CD4-positive, alpha-beta memory T cell (primary cell): ENCODE measurements around the gene HOXD12. TPM values are rescaled to one million over a fixed set of nuclear protein-coding genes. Genes with fewer than 3 reads are reported as not detected.

Experiments used
- CTCF ChIA-PET: fragments of 350-600 bp; sonication (Branson Sonifier 250); formaldehyde crosslinking; loops from one replicate; lab custom pipeline; 2021; ENCODE audit warnings: inconsistent platforms; ENCODE audit not compliant: partially characterized antibody; lab: Charles Lee
- POLR2A ChIA-PET: fragments of 350-600 bp; sonication (Branson Sonifier 250); formaldehyde crosslinking; loops from one replicate; lab custom pipeline; 2021; ENCODE audit not compliant: partially characterized antibody; lab: Charles Lee
- DNase-seq, 5 donors: peaks; one replicate each; pipeline versions ENCODE4 v3.0.0 to v3.0.0-alpha.2; 2020 to 2022; ENCODE audit warnings: mixed read lengths in 1 of 5
- H3K27ac ChIP-seq: one replicate; pipeline ENCODE4 v1.7.0; 2013; ENCODE audit warnings: low read depth, low read length
- H3K27me3 ChIP-seq: 2 replicates; pipeline ENCODE4 v1.7.0; 2013; ENCODE audit warnings: mild to moderate bottlenecking, low read length, moderate library complexity; ENCODE audit not compliant: insufficient read depth
- H3K36me3 ChIP-seq: 2 replicates; pipeline ENCODE4 v1.7.0; 2013; ENCODE audit warnings: mild to moderate bottlenecking, low read length, moderate library complexity; ENCODE audit not compliant: insufficient read depth
- H3K4me1 ChIP-seq: 2 replicates; pipeline ENCODE4 v1.7.0; 2013; ENCODE audit warnings: mild to moderate bottlenecking, low read length, moderate library complexity; ENCODE audit not compliant: insufficient read depth
- H3K4me3 ChIP-seq, 2 donors: one replicate each; pipeline ENCODE4 v1.7.0; 2013; ENCODE audit warnings: low read length in 2 of 2, mild to moderate bottlenecking in 1 of 2
- H3K9me3 ChIP-seq, 2 donors: one replicate each; pipeline ENCODE4 v1.7.0; 2013; ENCODE audit warnings: low read length in 2 of 2, control low read depth in 1 of 2; ENCODE audit not compliant: control insufficient read depth in 1 of 2
- H3K27ac Mint-ChIP-seq, 7 donors: one replicate each; pipeline ENCODE4 v1.8.0; 2020 to 2021; ENCODE audit warnings: mixed read lengths in 7 of 7, mild to moderate bottlenecking in 6 of 7, inconsistent platforms in 3 of 7, moderate library complexity in 3 of 7
- H3K27me3 Mint-ChIP-seq, 2 donors: one replicate each; pipeline ENCODE4 v1.8.0; 2020 to 2021; ENCODE audit warnings: mixed read lengths in 2 of 2
- H3K36me3 Mint-ChIP-seq, 2 donors: one replicate each; pipeline ENCODE4 v1.8.0; 2020 to 2021; ENCODE audit warnings: mixed read lengths in 2 of 2, inconsistent platforms in 1 of 2, mild to moderate bottlenecking in 1 of 2
- H3K4me1 Mint-ChIP-seq, 4 donors: one replicate each; pipeline ENCODE4 v1.8.0; 2020 to 2021; ENCODE audit warnings: mixed read lengths in 4 of 4, mild to moderate bottlenecking in 1 of 4
- H3K4me3 Mint-ChIP-seq, 8 donors: one replicate each; pipeline ENCODE4 v1.8.0; 2020 to 2021; ENCODE audit warnings: mixed read lengths in 8 of 8, mild to moderate bottlenecking in 7 of 8, moderate library complexity in 6 of 8, inconsistent platforms in 3 of 8
- H3K9me3 Mint-ChIP-seq, 8 donors: one replicate each; pipeline ENCODE4 v1.8.0; 2020 to 2021; ENCODE audit warnings: mixed read lengths in 8 of 8, mild to moderate bottlenecking in 5 of 8, inconsistent platforms in 3 of 8, moderate library complexity in 1 of 8
- intact Hi-C: fragments of 100-400 bp; cut with micrococcal nuclease; formaldehyde crosslinking; loops from one replicate; pipeline ENCODE4 v1.15.1; 2023
- microRNA-seq: library from miRNA; unstranded; fragments of <30 nt; microRNA quantifications from one replicate; pipeline ENCODE4 v1.2.0, GENCODE V29; 2021; ENCODE audit warnings: borderline replicate concordance, borderline number of aligned reads, borderline microRNAs expressed, mixed read lengths
- polyA plus RNA-seq, 2 donors: library from polyadenylated mRNA; unstranded; fragments of 300-500 nt; fragmentation: Illumina TruSeq; gene quantifications; one replicate each; pipeline ENCODE4 v1.2.3, GENCODE V29; 2021
- total RNA-seq, 2 experiments: library from RNA; stranded (reverse); gene quantifications; one replicate each; pipeline ENCODE4 v1.2.3, GENCODE V29; 2021

Gene HOXD12
- total and polyA plus RNA-seq, 4 experiments from 2014 or later = not detected

GRCh38 chr2:176150584-176151441, 51.2 kb downstream of the HOXD12 start:
- Mint-ChIP-seq H3K27me3 (peaks cover 69 to 79% of the 10 kb centered on the region in 2 donors), H3K9me3 (peaks cover 0 to 3% (median under 1%) of the 10 kb centered on the region in 8 donors), H3K4me1 (peaks cover 0 to 6% (median 3%) of the 10 kb centered on the region in 4 donors), H3K4me3 (peak overlapping the region in 1 of 8 donors; percentile 31), H3K27ac (peak overlapping the region in 1 of 7 donors; percentile 45), H3K36me3 (no peaks in the 10 kb centered on the region)
- H3K4me1 ChIP-seq = no peaks in the 10 kb centered on the region
- POLR2A ChIA-PET = no interaction called here
- H3K27ac ChIP-seq = no peak overlapping the region
- H3K27me3 ChIP-seq = peaks cover 66% of the 10 kb centered on the region
- intact Hi-C loops = no loop called here
- H3K4me3 ChIP-seq = no peak overlapping the region
- no peaks in the 10 kb centered on the region for H3K36me3 ChIP-seq
- peak in 1 of 5 donors; percentile 29 for DNase-seq
- CTCF ChIA-PET = interaction anchor here (0.7 to 1.0 kb wide), 2 partner anchors 24 to 998 kb away, joined by 3 read pairs; no protein-coding TSS in a partner anchor
- H3K9me3 ChIP-seq = no peaks in the 10 kb centered on the region

DNA sequence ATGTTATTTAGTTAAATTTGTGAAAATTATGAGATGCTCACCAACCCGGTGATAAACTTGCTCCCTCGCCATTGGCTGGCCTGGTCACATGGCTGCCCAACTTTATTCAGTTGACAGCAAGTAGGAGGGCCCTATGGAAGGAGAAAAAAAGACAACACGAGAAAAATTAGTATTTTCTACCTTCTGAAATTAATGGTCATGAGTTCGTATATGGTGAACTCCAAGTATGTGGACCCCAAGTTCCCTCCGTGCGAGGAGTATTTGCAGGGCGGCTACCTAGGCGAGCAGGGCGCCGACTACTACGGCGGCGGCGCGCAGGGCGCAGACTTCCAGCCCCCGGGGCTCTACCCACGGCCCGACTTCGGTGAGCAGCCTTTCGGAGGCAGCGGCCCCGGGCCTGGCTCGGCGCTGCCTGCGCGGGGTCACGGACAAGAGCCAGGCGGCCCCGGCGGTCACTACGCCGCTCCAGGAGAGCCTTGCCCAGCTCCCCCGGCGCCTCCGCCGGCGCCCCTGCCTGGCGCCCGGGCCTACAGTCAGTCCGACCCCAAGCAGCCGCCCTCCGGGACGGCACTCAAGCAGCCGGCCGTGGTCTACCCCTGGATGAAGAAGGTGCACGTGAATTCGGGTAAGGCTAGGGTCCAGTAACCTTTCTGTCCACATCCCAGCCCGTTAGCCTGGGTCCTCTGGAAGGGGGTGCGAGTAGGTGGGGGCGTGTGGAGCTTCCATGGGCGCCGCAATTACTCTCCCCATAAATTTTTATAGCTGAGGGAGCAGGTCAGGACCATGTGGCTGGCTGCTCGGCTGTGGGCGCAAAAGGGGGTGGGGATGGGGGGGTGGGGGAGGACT, 52.1 kb downstream of the HOXD12 start, which contains the start of gene HOXD4:
Gene HOXD4 (plus strand): TSS at position 109 of the 846 bp plus-strand sequence. CDS start 84 bp downstream, at position 193.
- ChIA-PET CTCF (interaction anchor here (0.7 to 1.0 kb wide), 2 partner anchors 25 to 997 kb away, joined by 3 read pairs; no protein-coding TSS in a partner anchor), POLR2A (no interaction called here)
- intact Hi-C loops = no loop called here
- Histone ChIP-seq H3K36me3 (no peaks in the 10 kb centered on the region), H3K27me3 (peaks cover 64% of the 10 kb centered on the region), H3K4me3 (no peak within 1 kb of the TSS), H3K4me1 (no peaks in the 10 kb centered on the region), H3K27ac (no peak within 1 kb of the TSS), H3K9me3 (no peaks in the 10 kb centered on the region)
- Mint-ChIP-seq H3K27ac (peak within 1 kb of the TSS in 2 of 7 donors; percentile 45 to 51), H3K4me1 (peaks cover 1 to 7% (median 4%) of the 10 kb centered on the region in 4 donors), H3K36me3 (no peaks in the 10 kb centered on the region), H3K9me3 (peaks cover 0 to 4% (median under 1%) of the 10 kb centered on the region in 8 donors), H3K27me3 (peaks cover 68 to 77% of the 10 kb centered on the region in 2 donors), H3K4me3 (peak within 1 kb of the TSS in 1 of 8 donors; percentile 31)
- DNase-seq = no peak

Small RNA genes within 50 kb of the gene (microRNA-seq; reads per million reads assigned to microRNA genes)
- 17.0 reads per million, percentile 49 among the genes with 10 or more reads in this experiment for gene MIR10B

Other genes with a start within 250 kb of the HOXD12 start
- gene LNPK, start 97.5 kb upstream of the HOXD12 start, total RNA-seq = 10 to 100 TPM; 30.4 to 31.3 TPM
- 10 to 100 TPM; 17.5 to 21.8 TPM for gene LNPK, start 97.5 kb upstream of the HOXD12 start, polyA plus RNA-seq
- gene EVX2, start 15.8 kb upstream of the HOXD12 start, total RNA-seq = not detected
- not detected for gene EVX2, start 15.8 kb upstream of the HOXD12 start, polyA plus RNA-seq
- not detected for gene HOXD13, start 7.1 kb upstream of the HOXD12 start, total RNA-seq
- gene HOXD13, start 7.1 kb upstream of the HOXD12 start, polyA plus RNA-seq = not detected
- gene HOXD11, start 7.5 kb downstream of the HOXD12 start, total RNA-seq = not detected
- gene HOXD11, start 7.5 kb downstream of the HOXD12 start, polyA plus RNA-seq = not detected
- gene HOXD10, start 17.0 kb downstream of the HOXD12 start, total RNA-seq = not detected
- not detected for gene HOXD10, start 17.0 kb downstream of the HOXD12 start, polyA plus RNA-seq
- gene HOXD9, start 22.9 kb downstream of the HOXD12 start, total RNA-seq = not detected
- not detected for gene HOXD9, start 22.9 kb downstream of the HOXD12 start, polyA plus RNA-seq
- gene HOXD8, start 29.9 kb downstream of the HOXD12 start, total RNA-seq = not detected
- not detected for gene HOXD8, start 29.9 kb downstream of the HOXD12 start, polyA plus RNA-seq
- not detected for gene HOXD4, start 51.8 kb downstream of the HOXD12 start, total RNA-seq
- not detected for gene HOXD4, start 51.8 kb downstream of the HOXD12 start, polyA plus RNA-seq
- not detected for gene HOXD3, start 57.5 kb downstream of the HOXD12 start, total RNA-seq
- not detected for gene HOXD3, start 57.5 kb downstream of the HOXD12 start, polyA plus RNA-seq
- gene HOXD1, start 88.9 kb downstream of the HOXD12 start, total RNA-seq = not detected
- gene HOXD1, start 88.9 kb downstream of the HOXD12 start, polyA plus RNA-seq = not detected
- 1 to 10 TPM; 7.6 to 8.1 TPM for gene MTX2, start 169.6 kb downstream of the HOXD12 start, total RNA-seq
- gene MTX2, start 169.6 kb downstream of the HOXD12 start, polyA plus RNA-seq = 10 to 100 TPM; 15.9 to 24.6 TPM